ENCODE measurements around the gene LY6G6D.

DNA sequence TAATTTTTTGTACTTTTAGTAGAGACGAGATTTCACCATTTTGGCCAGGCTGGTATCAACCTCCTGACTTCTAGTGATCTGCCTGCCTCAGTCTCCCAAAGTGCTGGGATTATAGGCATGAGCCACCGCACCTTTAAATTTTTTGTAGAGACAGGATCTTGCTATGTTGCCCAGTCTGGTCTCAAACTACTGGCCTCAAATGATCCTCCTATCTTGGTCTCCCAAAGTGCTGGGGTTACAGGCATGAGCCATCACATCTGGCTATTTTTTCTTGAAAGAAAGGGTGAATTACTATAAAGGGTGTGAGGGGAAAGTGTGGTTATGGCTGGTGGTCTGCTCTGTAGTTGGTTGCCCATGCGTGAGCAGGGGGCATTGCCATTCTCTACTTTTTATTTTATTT, 6.9 kb upstream of the LY6G6D start:
- no peak for TF ChIP-seq SUZ12 (IDR thresholded peaks at IDR 0.05; ENCODE audit: extremely low read depth, insufficient read depth, insufficient read length)
- TF ChIP-seq YY1 (IDR thresholded peaks at IDR 0.05; ENCODE audit: insufficient read depth, insufficient read length), result no peak
- no peak for TF ChIP-seq ZNF274 (IDR thresholded peaks at IDR 0.05; ENCODE audit: low read depth, low read length)

All from NT2/D1 (cell line).